G401 (cell line): ENCODE data around the gene PTAR1. TPM values are rescaled to one million over a fixed set of nuclear protein-coding genes. Genes with fewer than 3 reads are reported as not detected.

Experiments
- DNase-seq: peaks from one replicate; pipeline ENCODE4 v3.0.0-alpha.2; 2015; ENCODE audit warnings: low spot score
- in situ Hi-C: cut with HindIII; loops from 2 replicates; pipeline ENCODE4 v1.10.0; 2016; ENCODE audit warnings: low sequenced_read_pairs, mixed read lengths
- total RNA-seq: library from RNA; depleted of rRNA; stranded (reverse); fragments of >200 nt; shearing (Covaris generic); gene quantifications from 2 replicates; pipeline ENCODE4 v1.2.3, GENCODE V29; 2014

The PTAR1 gene
- total RNA-seq, 1 experiment from 2014 or later = 33.7 TPM

- DNase-seq = peak; percentile 28
- in situ Hi-C loops = no loop called here
Observed at GRCh38 chr9:69757996-69758675, 1.7 kb downstream of the PTAR1 start.

- in situ Hi-C loops = no loop called here
- no peak for DNase-seq
Observed at GRCh38 chr9:69755205-69755604, 4.6 kb downstream of the PTAR1 start.

GRCh38 chr9:69753830-69754229 lies 6.0 kb downstream of the PTAR1 start:
- DNase-seq = no peak
- in situ Hi-C loops = no loop called here

- in situ Hi-C loops = no loop called here
- DNase-seq = no peak
Observed at GRCh38 chr9:69750085-69750484, 9.7 kb downstream of the PTAR1 start.

GRCh38 chr9:69748304-69748703 lies 11.5 kb downstream of the PTAR1 start:
- in situ Hi-C loops = no loop called here
- no peak for DNase-seq

GRCh38 chr9:69746859-69747560 lies 12.8 kb downstream of the PTAR1 start:
- in situ Hi-C loops = no loop called here
- no peak for DNase-seq

GRCh38 chr9:69745716-69746437 lies 13.9 kb downstream of the PTAR1 start:
- in situ Hi-C loops = no loop called here
- DNase-seq = no peak

- no peak for DNase-seq
- in situ Hi-C loops = no loop called here
Observed at GRCh38 chr9:69744688-69745380, 15.0 kb downstream of the PTAR1 start.

- in situ Hi-C loops = no loop called here
- DNase-seq = no peak
Observed at GRCh38 chr9:69743930-69744329, 15.9 kb downstream of the PTAR1 start.

GRCh38 chr9:69740872-69741505 lies 18.8 kb downstream of the PTAR1 start:
- in situ Hi-C loops = no loop called here
- DNase-seq = no peak

GRCh38 chr9:69731348-69731747 lies 28.5 kb downstream of the PTAR1 start:
- in situ Hi-C loops = no loop called here
- DNase-seq = no peak

GRCh38 chr9:69719983-69720382 lies 39.8 kb downstream of the PTAR1 start:
- in situ Hi-C loops = no loop called here
- no peak for DNase-seq

GRCh38 chr9:69719367-69719766 lies 40.4 kb downstream of the PTAR1 start:
- in situ Hi-C loops = no loop called here
- DNase-seq = no peak

GRCh38 chr9:69718218-69718617 lies 41.6 kb downstream of the PTAR1 start:
- in situ Hi-C loops = no loop called here
- DNase-seq = no peak

- in situ Hi-C loops = no loop called here
- DNase-seq = no peak
Observed at GRCh38 chr9:69715825-69716224, 44.0 kb downstream of the PTAR1 start.

GRCh38 chr9:69715096-69715495 lies 44.7 kb downstream of the PTAR1 start:
- no peak for DNase-seq
- in situ Hi-C loops = no loop called here

GRCh38 chr9:69697475-69697874 lies 62.3 kb downstream of the PTAR1 start:
- in situ Hi-C loops = no loop called here

GRCh38 chr9:69696802-69697201 lies 63.0 kb downstream of the PTAR1 start:
- DNase-seq = no peak
- in situ Hi-C loops = no loop called here

More at GRCh38 chr9:69697475-69697874, 62.3 kb downstream of the PTAR1 start:
- no peak for DNase-seq

- in situ Hi-C loops = no loop called here
- no peak for DNase-seq
Observed at GRCh38 chr9:69689991-69690538, 69.7 kb downstream of the PTAR1 start.
